HG02973 (cell line): ENCODE results near the gene EFNA3.

Experiments
- ATAC-seq: cut with Tn5 transposase; IDR thresholded peaks from one replicate; pipeline ENCODE4 v1.9.1; 2021; ENCODE audit warnings: moderate library complexity; ENCODE audit not compliant: unreplicated experiment

The EFNA3 gene, protein sequence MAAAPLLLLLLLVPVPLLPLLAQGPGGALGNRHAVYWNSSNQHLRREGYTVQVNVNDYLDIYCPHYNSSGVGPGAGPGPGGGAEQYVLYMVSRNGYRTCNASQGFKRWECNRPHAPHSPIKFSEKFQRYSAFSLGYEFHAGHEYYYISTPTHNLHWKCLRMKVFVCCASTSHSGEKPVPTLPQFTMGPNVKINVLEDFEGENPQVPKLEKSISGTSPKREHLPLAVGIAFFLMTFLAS

DNA sequence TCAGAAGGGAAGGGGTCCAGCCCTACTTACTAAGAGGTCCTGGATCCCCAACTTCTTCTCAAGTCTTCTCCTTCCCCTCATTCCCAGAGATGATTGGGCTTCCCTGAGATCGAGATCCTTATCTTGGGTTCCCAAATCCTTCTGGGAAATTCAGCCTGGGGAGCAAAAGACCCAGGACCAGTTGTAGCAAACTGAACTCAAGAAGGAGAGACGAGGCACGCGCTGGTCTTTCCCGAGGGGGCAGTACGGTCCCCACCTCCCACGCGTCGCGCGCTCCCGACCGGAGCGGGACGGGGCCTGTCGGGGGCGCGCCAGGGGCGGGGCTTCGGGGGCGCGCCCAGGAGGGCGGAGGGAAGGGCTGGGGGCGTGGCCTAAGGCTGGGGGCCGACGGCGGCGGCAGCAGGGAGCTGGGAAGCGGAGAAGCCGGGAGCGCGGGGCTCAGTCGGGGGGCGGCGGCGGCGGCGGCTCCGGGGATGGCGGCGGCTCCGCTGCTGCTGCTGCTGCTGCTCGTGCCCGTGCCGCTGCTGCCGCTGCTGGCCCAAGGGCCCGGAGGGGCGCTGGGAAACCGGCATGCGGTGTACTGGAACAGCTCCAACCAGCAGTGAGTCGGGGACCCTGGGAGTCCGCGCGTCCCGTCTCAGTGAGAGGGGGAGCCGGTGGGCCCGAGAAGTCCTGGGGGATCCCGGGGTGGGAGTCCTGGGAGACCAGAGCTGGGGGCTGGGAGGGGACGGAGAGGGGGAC is at the start of gene EFNA3:
TSS of gene EFNA3 (plus strand) at position 369 of the 741 bp plus-strand sequence. CDS start at position 474, 105 bp downstream.
- no peak for ATAC-seq

DNA sequence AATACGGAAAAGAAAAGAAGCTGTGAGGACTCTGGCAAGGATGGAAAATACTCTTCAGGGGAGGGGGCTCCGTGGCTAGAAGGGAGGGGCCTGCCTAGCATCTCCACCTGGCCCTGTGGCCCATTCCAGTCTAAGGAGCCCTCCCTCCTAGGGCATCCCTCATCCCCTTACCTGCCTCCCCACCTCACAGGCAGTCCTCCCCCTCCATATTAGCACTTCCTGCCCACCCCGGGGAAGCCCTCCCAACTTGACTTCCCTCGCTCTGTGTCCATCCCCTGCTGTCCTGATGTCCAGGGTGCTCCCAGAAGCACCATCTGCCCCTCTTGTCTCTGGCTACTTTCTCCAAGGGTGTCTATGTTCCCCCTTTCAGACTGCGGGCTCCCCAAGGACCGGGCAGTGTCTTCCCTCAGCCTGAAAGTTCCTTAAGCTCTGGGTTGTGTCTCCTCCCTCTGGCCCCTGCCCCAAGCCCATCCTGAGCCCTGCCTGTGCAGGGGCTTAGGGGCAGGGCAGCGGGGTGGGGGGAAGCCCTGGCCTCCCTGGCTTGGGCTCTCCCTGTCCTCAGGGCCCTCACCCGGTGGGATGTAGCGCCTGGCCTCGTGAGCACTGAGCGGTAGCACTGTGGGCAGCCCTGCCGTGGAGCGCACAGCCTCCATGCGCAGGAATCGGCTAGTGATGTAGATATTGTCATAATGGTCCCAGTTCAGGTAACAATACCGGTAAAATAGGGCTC is 49.0 kb upstream of the EFNA3 start:
- ATAC-seq = no peak

DNA sequence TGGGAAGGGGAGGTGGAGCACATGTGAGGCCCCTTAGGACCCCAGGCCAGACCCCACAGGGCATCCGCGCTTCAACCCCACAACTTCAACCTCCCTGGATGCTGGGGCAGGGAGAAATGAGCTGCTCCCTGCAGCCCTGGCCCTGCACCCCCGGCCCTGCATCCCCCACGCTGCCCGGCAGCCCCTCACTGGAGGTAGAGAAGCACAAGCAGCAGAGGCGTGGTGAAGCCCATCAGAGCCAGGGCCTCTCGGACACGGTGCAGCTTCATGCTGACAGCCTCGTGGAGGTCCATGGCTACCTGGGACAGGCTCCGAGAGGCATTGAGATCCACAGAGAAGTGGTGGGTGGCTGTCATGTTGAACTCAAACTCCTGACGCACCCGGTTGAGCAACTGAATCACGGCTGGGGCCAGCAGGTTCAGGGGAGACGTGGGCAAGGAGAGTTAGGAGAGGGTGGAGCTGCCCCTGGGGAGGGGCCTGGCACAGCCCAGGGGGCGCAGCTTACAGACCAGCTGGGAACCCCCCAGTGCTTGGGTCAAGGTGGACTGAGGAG is 48.3 kb upstream of the EFNA3 start:
- no peak for ATAC-seq

DNA sequence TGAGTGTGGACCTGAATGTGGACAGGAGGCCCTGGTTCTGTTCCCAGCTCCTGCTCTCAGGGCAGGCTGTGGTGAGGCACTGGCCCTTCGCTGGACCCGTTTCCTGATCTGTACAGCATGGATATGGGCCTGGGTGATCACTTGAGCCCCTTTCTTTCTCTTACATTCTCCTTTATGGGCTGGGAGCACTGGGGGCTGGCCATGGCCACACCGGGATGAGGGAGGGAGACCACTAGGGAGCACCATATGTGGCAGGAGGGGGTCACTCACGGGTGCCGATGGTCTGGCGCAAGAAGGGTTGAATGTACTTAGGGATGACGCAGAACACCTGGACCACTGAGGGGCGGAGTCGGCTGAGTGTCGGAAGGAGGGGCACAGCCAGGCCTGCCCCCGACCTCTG is 47.7 kb upstream of the EFNA3 start:
- ATAC-seq = no peak

GRCh38 chr1:155032886-155033285 is 45.8 kb upstream of the EFNA3 start:
- ATAC-seq = no peak

- no peak for ATAC-seq
Measured at GRCh38 chr1:155033524-155033923, 45.1 kb upstream of the EFNA3 start, which contains the start of the genes DCST1 and DCST2. TSS of gene DCST1 (plus strand) at chr1:155033824. CDS start at chr1:155034037, 213 bp downstream. TSS of gene DCST2 (minus strand) at chr1:155033781. CDS start at chr1:155033701, 80 bp downstream.

DNA sequence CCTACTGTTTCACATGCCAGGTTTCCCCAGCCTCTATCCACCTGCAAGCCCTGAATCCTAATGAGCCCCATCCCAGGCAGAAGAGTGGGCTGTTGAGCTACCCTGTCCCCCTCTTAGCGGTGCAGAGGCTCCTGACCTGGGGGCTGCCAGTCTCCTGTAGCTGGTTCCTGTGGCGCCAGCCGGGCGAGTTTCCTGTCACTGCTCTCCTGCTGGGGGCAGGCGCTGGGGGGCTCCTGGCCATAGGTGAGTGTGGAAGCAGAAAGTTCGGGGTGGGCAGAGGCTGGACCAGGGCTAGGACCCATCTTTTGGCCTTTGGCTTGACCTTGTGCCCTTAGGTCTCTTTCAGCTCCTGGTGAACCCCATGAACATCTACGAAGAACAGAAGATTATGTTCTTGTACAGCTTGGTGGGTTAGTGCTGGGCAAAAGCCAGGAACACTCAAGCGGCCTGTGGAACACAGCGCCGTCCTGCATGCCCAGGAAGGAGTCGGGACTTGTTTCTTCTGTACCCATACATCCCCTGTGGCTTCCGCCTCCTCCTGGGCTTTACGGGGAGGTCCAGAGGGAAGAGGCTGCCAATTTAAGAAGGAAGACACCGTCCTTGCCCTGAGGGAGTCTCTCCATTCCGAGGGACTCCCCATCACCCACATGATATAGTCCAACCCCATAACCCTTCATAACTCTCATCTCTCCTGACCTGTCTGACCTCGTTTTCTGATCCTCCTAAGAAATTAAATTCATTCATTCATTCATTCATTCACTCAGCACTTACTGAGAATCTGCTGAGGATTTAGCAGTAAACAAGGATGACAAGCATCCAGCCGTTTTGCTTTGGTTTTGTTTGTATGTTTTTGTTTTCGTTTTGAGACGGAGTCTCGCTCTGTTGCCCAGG is 44.1 kb upstream of the EFNA3 start:
- ATAC-seq = no peak

DNA sequence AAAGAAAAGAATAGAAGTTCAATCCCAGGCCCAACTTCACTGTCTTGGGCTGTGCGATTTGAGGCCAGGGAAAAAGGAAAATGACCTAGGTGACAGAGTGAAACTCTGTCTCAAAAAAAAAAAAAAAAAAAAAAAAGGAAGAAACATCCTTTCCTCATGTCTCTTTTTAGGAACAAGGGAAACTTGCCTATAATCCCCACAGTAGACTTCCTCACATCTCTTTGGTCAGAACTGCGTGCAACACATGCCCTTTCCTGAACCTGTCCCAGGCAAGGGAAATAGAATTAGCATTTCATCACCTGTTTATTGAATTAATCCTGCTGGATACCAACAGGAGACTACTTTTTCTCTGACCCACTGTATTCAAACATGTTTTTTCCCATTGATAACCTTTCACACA is 42.7 kb upstream of the EFNA3 start:
- no peak for ATAC-seq

DNA sequence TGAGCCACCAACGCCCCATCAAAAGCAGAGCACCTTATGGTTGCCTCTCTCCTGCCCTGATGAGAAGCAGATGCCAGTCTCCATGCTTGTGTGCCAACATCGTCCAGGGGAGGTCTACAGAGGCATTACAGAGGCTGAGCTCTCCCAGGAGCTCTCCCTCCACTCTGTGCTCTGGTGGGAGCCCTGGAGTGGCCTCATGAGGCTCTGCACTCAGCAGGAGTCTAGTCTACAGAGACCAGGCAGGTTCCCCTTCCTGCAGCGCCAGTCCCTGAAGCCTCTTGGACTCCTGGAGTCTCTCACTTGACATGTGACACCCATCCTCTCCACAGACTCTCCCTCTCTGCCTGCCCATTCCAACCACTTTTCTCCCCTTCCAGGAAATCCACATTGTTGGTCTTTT is 41.6 kb upstream of the EFNA3 start:
- ATAC-seq = no peak

DNA sequence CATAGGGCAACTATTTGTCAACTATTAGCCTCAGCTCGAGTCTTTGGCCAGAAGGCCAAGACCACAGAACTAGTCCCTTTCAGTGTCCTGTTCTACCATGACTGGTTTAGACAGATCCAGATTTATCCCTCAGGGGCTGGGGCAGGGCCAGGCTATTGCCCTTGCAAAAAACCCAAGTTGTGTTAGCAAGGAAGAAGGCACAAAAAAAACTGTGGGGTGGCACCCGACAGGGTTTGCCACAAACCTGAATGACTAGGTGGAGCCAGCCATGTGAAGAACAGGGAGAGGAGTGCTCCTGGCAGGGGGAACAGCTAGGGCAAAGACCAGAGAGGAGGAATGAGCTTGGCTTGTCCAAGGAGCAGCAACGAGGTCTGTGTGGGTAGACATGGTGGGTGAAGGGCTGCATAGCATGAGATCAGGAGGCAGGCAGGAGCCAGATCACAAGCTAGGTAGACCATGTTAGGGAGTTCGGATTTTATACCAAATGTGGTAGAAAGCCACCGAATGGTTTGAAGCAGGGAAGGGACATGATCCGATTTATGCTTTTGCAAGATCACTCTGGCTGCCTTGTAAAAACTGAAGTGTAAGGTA is 40.7 kb upstream of the EFNA3 start:
- no peak for ATAC-seq

DNA sequence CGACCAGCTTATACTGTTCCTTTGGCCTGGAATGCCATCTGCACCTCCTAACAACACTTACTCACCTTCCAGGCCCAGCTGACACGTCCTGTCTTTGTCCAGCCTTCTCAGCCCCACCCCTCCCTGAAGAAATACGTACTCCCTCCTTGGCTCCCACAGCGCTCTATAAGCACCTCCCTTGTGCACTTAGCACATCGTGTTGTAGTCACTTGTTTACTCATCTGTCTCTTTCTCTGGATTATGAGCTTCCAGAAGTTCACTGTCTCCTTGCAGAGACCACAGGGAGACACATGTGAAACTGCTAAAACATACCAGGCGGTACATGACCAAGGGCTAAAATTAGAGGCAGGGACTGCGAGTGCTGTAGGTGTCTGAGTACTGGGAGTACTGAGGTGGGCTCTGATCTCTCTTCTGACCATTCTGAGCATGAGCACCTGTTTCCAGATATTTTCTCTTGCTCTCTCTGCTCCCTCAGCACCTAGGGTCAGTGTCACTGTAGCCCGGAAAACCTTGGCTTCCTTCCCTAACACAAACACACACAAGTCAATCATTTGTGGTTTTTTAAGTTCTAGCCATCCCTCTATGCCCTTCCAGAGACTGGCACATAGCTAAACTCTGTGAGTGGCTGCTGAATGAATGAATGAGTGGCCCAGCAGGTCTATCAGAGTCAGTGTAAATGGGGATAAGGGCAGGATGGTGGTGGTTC is 39.9 kb upstream of the EFNA3 start:
- ATAC-seq = no peak

GRCh38 chr1:155039308-155039669 is 39.3 kb upstream of the EFNA3 start:
- no peak for ATAC-seq

GRCh38 chr1:155040358-155041093 is 38.1 kb upstream of the EFNA3 start:
- ATAC-seq = no peak

GRCh38 chr1:155042789-155043188 is 35.8 kb upstream of the EFNA3 start:
- no peak for ATAC-seq

GRCh38 chr1:155043301-155043702 is 35.3 kb upstream of the EFNA3 start:
- no peak for ATAC-seq

- ATAC-seq = no peak
Measured at GRCh38 chr1:155043793-155044192, 34.8 kb upstream of the EFNA3 start.

DNA sequence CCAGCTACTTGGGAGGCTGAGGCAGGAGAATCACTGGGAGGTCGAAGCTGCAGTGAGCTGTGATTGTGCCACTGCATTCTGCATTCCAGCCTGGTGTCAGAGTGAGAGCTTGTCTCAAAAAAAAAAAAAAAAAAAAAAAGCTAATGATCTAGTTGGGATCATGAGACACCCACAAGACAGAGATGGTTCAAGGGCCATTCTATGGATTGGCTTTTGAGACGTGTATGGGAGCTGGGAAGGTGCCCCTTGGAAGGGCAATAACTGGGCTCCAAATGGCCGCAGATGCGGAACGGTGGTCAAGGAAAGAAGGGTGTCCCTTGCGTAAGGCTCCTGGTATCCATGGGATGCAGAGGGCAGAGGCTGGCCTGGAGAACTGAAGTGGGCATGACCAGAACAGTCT is 34.3 kb upstream of the EFNA3 start:
- ATAC-seq = no peak

DNA sequence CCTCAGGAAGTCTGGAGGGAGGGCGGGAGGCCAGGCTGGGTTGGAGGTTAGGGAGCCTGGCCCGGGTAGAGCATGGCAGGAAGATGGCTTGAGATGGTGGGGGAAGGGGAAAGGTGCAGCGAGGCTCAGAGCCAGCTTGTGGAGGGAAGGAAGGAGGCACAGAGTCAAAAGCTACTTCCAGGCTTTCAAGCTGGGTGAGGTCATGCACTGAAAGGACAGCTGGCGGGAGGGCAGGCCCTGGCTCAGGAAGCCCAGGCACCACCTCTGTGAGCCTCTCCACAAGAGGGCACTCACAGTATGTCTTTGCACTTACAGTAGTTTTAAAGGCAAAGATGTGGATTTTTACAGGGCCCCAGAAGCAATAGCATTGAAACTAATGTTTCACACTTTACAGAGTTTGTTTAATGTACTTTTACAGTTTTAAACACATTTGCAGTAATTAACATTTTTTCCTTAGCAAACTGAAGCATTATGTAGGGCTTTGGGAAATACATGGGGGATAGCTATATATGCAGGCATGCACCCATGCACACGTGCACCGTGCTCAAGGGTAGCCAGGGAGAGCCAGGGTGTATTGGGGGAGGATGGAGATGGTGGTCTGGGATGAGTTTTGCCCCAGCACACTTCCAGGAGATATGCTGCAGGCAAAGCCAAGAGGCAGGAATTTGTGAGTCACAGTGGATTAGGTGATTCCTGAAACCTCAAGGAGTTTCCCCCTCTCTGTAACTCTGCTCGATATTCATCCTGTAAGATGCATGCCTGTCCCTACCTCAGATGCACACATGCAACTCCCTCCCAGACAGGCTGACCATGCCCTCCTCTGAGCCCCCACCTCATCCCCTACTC is 33.6 kb upstream of the EFNA3 start:
- no peak for ATAC-seq
